Measurements from ENCODE around the gene PHACTR1.

- no peak for TF ChIP-seq POLR2AphosphoS5 (IDR thresholded peaks at IDR 0.05; ENCODE audit: borderline replicate concordance, low read depth, low read length)
- TF ChIP-seq EZH2 (IDR thresholded peaks at IDR 0.05): no peak
- TF ChIP-seq FOXP2 (optimal IDR thresholded peaks at IDR 0.05; ENCODE audit: control extremely low read depth, extremely low read length, insufficient read depth): no peak
Observed at GRCh38 chr6:12977206-12977605, 260.6 kb downstream of the PHACTR1 start.

All from SK-N-MC (cell line).